ENCODE measurements around the gene OSBPL10.

GRCh38 chr3:31880020-31880419 lies 101.0 kb downstream of the OSBPL10 start:
- TF ChIP-seq CTCF (conservative IDR thresholded peaks at IDR 0.05 in 1 of 2, IDR thresholded peaks at IDR 0.05 in 1 of 2; ENCODE audit: extremely low read depth in 1 of 2, insufficient read depth in 1 of 2, low read depth in 1 of 2, low read length in 2 of 2) (peak; percentile 36 to 64), EZH2 (IDR thresholded peaks at IDR 0.05; ENCODE audit: borderline replicate concordance, low read length) (no peak)

All from mammary epithelial cell (primary cell).